Stimulated activated CD8-positive, alpha-beta memory T cell treated with anti-CD3 and anti-CD28 coated beads, Interleukin-2, amount 100 ng/mL, for 48 hours (primary cell): ENCODE data around the gene DEFB108B.
A peak's percentile ranks its signal among the peaks of the same experiment; 100 is the strongest.
"Not testable (repeated sequence)": the region's sequence is repeated elsewhere in the genome, so short reads cannot be mapped to it uniquely, and the experiment has no call there.

ENCODE experiments used
- DNase-seq, 2 donors: peaks; one replicate each; pipeline ENCODE4 v3.0.0-alpha.2; 2020; ENCODE audit warnings: low read depth in 2 of 2

DEFB108B gene, protein sequence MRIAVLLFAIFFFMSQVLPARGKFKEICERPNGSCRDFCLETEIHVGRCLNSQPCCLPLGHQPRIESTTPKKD

DNA sequence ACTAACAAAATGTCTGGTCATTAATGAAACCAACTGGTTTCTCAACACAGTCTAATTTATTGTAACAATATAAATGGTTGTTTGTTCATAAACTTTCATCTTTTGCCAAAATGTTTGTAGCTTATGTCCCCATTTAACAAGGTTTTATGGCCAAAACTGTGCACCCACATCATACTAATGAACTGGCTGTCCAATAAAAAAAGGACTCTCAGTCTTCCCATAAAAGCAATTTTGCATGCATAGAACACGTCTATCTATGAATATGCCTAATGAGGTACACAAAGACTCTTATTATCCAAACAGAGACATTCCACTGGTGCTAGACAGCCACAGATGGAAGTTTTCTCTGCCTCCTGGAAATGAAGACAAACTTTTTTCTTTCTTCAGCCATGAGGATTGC is at the start of gene DEFB108B:
Gene DEFB108B, plus strand, starts transcription at position 390 of the 400 bp plus-strand sequence. Its CDS starts 0 bp downstream, at position 390.
- not testable (repeated sequence) for DNase-seq

DNA sequence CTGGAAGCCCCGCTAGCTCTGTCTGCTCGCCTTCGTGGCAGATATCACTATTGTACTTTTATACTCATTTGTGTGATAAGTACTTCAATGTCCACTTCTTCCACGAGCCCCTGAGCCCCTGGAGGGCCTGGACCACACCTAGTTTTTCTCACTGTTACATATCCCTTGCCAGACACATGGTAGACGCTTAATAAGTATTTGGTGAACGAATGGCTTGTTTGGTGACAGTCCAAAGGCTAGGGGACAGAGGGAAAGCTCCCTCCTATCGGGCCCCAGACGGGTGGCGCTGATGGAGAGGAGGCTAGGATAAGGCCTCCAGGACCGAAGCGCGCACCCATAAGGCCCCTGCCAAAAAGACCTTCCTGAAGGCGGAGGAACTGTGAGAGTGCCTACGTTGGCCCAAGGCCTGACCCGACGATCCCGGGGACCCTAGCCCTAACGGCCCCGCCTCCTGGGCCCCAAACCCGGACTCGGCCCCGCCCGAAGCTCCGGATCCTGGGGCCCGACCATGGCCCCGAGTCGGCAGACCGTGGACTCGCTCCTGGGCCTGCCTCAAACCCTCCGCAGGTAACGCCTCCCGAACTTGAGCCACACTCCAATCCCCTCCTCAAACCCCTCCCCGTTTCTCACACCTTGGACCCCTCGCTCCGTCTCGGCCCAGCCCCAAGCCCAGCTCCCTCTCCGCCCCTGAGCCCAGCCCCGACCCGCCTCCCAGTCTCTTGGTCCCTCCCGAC is 46.7 kb upstream of the DEFB108B start:
- not testable (repeated sequence) for DNase-seq

DNA sequence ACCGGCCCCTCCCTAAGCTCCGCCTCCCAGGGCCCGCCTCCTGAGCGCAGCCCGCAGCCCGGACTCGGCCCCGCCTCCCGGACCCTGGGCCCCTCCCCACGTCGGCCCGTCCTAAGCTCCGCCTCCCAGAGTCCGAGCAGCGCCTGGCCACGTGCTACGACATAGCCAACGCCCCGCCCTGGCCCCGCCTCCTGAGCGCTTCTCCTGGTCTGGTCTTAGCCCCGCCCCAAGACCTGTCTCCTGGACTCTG is 46.2 kb upstream of the DEFB108B start:
- DNase-seq: peak; percentile 98 to 99

DNA sequence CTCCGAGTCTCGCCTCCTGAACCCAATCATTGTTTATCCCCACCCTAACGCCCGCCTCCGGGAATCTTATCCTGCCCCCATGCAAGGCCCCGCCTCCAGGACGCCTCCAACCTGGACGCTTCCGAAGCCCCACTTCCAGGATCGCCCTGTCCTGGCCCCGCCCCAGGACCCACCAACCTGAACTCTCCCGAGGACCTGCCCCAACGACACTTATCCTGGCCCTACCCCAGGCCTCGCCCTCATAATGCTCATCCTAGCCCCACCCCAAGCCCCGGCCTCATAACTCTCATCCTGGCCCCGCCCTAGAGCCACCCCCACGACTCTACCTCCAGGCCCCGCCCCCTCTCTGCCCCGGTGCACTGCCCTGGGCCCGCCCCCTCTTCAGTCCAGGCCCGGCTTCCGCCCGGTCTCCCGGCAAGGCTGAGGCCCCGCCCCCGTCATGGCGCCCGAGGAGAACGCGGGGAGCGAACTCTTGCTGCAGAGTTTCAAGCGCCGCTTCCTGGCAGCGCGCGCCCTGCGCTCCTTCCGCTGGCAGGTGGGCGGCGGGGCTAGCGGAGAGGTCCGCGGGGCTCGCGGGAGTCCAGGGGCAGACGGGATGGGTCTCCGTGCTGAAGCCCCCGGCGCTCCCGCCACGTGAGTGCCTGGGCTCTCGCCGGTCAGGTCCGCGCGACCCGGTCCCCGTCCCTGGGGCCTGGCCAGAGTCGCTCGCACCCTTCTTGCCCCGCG is 45.7 kb upstream of the DEFB108B start:
- peak; percentile 77 to 90 for DNase-seq

DNA sequence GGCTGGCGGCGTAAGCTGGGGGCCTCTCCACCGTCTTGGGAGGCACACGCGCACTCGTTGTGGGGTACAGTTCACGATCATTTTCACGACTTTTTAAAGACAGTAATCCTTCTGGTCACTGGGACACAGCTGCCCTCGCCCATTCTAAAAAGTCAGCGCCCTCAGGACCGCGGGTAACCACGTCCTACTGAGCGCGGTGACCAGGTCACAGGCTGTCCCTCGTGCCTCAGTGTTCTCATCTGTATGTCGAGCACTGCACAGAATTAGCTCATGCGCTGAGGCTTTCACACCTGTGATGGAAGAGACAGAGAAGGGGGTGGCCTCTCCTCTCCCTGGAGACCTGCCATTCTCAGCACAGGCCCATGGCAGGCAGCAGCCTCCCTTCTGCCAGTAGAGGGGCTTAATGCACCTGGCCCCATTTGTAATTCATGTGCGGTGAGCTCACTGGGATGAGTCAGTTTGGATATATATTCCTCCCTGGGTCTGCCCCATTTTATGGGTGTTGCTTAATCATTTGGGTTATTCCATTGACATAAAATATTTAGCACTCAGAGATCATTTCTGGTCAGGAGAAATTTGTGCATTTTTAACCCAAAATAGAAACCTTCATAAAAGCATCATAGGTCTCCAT is 45.1 kb upstream of the DEFB108B start:
- not testable (repeated sequence) for DNase-seq

DNA sequence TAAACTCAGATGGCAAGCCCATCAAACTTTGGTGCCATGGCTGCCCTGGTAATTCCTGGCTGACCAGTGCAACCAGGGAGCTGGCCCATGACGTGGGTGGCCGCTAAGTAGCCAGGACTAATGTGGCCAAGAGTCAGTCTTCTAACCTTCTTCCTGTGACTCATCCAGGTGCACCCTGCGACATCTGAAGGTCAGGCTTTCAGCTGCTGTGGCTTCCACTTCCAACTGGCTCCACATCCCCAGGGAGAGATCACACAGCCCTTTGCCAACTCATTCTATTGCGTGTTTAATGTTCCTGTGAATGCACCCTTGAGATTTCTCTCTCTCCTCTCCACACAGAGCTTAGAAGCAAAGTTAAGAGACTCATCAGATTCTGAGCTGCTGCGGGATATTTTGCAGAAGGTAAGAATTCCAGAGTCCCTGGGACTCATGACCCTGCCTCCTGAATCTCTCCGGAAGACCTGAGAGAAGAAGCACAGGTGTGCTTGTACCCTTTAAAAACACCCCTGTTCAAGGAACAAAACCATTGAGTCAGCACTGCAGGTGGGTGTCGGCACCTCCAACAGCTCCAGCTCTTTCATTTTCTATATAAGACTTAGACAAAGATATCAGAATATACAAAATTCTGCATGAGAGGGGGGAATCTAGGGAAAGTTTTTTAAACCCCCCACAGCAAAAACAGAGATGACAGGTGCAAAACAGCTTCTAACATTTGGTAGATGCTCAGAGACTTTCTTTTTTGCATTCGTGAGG is 43.4 kb upstream of the DEFB108B start:
- DNase-seq: not testable (repeated sequence)

- DNase-seq: not testable (repeated sequence)
Measured at GRCh38 chr11:71791111-71791510, 41.9 kb upstream of the DEFB108B start.

- peak in 1 of 2 donors; percentile 28 for DNase-seq
Measured at GRCh38 chr11:71792621-71793235, 40.3 kb upstream of the DEFB108B start.

DNA sequence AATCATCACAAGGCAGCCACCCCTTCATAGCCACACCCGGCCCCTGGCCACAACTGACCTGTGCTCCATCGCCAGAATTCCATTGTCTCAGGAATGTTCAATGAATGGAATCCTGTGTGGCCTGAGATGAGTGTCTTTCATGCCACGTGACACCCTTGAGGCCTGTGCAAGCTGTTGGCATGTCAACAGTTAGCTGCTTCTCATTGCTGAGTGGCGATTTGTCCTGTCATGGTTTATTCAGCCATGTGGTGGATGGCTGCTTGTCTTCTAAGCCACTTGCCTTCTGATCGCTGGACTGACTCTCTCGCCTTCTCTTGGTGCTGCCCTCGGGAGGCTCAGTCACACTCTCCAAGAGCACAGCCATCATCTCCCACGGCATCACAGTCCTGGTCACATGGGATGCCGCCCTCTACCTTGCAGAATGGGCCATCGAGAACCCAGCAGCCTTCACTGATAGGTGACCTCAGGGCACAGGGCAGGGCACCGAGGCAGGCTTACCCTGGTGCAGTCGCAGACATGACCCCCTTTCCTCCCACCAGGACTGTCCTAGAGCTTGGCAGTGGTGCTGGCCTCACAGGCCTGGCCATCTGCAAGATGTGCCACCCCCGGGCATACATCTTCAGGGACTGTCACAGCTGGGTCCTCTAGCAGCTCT is 38.5 kb upstream of the DEFB108B start:
- DNase-seq: not testable (repeated sequence)

DNA sequence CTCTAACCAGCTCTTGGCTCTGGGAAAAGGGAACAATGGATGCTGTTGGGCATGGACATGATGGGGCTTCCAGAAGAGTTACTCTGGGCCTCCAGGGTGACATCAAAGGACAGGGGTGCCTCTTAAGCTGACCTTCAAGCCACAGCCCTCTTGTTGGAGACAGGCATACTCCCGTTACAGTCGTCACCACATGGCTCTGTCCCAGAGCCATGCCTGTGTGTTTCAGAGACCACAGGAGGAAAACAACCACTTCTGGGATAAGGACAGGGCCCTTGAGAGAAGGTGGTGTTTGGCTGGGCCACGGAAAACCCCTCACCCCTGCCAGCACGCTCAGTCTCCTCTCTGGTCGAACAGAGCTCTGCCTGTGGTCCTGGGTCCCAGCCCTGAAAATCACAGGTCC is 37.8 kb upstream of the DEFB108B start:
- DNase-seq: not testable (repeated sequence)

- DNase-seq: not testable (repeated sequence)
Measured at GRCh38 chr11:71796016-71796415, 37.0 kb upstream of the DEFB108B start.

DNA sequence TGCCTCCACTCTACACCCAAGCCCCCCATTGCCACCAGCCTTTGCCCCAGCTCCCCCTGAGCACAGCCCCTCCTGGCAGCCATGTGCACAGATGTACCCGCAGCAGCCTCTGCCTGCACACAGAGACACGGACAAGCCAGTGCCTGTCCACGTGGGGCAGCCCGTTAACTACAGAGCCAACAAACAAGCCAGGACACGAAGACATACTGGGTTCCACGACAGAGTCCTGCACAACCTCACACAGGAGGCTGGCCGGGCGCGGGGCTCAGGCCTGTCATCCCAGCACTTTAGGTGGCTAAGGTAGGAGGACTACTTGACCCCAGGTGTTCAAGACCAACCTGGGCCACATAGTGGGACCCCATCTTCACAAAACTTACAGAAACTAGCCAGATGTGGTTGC is 36.2 kb upstream of the DEFB108B start:
- not testable (repeated sequence) for DNase-seq

DNA sequence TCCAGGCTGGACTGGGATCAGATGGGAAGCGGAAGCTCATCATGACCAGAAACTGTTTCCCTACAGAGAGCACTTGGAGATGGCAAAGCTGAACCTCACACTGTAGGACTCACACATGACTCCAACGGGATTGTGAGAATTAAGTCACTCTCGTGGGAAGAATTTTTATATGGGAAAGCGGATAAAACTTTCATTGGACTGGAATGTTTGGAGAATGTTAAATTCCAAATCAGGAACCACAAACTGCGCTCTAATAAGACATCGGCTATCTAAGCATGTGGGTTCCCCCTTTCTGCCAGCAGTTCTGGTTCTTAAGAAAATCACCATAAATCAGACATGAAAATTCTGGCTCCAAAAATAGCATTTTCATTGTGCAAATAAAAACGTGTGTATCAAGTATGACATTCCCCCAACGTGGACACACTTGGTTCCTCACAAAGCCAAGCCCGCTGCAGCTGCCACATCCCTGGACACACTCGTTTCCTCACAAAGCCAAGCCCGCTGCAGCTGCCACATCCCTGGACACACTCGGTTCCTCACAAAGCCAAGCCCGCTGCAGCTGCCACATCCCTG is 33.4 kb upstream of the DEFB108B start:
- not testable (repeated sequence) for DNase-seq

DNA sequence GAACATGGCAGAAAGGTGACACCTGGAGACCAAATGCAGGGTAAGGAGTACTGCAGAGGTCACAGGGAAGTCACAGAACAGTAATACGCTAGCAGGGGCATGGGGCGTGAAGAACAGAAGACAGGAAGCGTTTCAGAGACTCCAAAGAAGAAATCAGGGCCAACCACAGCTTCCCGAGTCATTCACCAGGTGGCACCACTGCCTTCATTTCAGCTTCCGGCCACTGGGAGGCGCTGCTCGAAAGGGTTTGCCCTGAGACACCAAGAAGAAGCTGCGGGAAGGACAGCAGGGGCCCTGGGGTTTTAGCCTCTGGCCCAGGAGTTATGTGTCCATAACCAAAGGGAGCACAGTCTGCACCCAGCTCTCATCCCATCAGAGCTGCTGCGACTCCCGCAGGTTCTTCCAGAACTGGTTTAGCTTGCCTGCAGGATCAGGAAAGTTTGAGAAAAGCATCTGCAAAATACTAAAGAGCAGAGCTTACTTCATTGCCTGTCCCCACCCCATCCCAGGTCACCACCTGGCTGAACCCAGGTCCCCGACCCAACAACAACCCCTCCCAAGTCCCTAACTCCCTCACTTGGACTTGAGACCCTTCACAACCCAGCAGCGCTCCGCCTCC is 32.6 kb upstream of the DEFB108B start:
- peak; percentile 66 to 84 for DNase-seq

GRCh38 chr11:71801026-71801425 is 32.0 kb upstream of the DEFB108B start:
- not testable (repeated sequence) for DNase-seq

GRCh38 chr11:71802874-71803273 is 30.1 kb upstream of the DEFB108B start:
- DNase-seq: not testable (repeated sequence)

GRCh38 chr11:71804158-71804947 is 28.6 kb upstream of the DEFB108B start:
- not testable (repeated sequence) for DNase-seq

- not testable (repeated sequence) for DNase-seq
Measured at GRCh38 chr11:71812529-71812928, 20.5 kb upstream of the DEFB108B start.
